LoVo (cell line): ENCODE measurements around the gene LTBP1.
"Not testable (repeated sequence)": the region's sequence is repeated elsewhere in the genome, so short reads cannot be mapped to it uniquely, and the experiment has no call there.

Experiments used
- DNase-seq: peaks from one replicate; pipeline ENCODE4 v3.0.0-alpha.2; 2016; ENCODE audit warnings: low spot score

LTBP1 gene

GRCh38 chr2:33040541-33040940 is 93.8 kb downstream of the LTBP1 start:
- no peak for DNase-seq

GRCh38 chr2:33042265-33042664 is 95.5 kb downstream of the LTBP1 start:
- DNase-seq = no peak

- no peak for DNase-seq
Measured at GRCh38 chr2:33042819-33043218, 96.1 kb downstream of the LTBP1 start.

GRCh38 chr2:33047939-33048338 is 101.2 kb downstream of the LTBP1 start:
- DNase-seq = no peak

GRCh38 chr2:33051586-33052360 is 105.0 kb downstream of the LTBP1 start:
- DNase-seq = no peak

GRCh38 chr2:33052361-33052735 is 105.6 kb downstream of the LTBP1 start:
- DNase-seq = no peak

- not testable (repeated sequence) for DNase-seq
Measured at GRCh38 chr2:33052795-33053194, 106.0 kb downstream of the LTBP1 start.

GRCh38 chr2:33056170-33056569 is 109.4 kb downstream of the LTBP1 start:
- DNase-seq = no peak

GRCh38 chr2:33057307-33058028 is 110.7 kb downstream of the LTBP1 start:
- not testable (repeated sequence) for DNase-seq

GRCh38 chr2:33058716-33059470 is 112.1 kb downstream of the LTBP1 start:
- no peak for DNase-seq

GRCh38 chr2:33059471-33060156 is 112.9 kb downstream of the LTBP1 start:
- DNase-seq = no peak

GRCh38 chr2:33060405-33060804 is 113.7 kb downstream of the LTBP1 start:
- DNase-seq = no peak

GRCh38 chr2:33062665-33063250 is 116.0 kb downstream of the LTBP1 start:
- no peak for DNase-seq

GRCh38 chr2:33064349-33064801 is 117.6 kb downstream of the LTBP1 start:
- DNase-seq = no peak

- no peak for DNase-seq
Measured at GRCh38 chr2:33067598-33067997, 120.8 kb downstream of the LTBP1 start.

GRCh38 chr2:33068261-33068660 is 121.5 kb downstream of the LTBP1 start:
- DNase-seq = peak; percentile 21

- DNase-seq = peak; percentile 86
Measured at GRCh38 chr2:33069894-33070651, 123.3 kb downstream of the LTBP1 start.

GRCh38 chr2:33071591-33071990 is 124.8 kb downstream of the LTBP1 start:
- DNase-seq = no peak

GRCh38 chr2:33072614-33073013 is 125.9 kb downstream of the LTBP1 start:
- no peak for DNase-seq

- no peak for DNase-seq
Measured at GRCh38 chr2:33073018-33073417, 126.3 kb downstream of the LTBP1 start.

- no peak for DNase-seq
Measured at GRCh38 chr2:33074197-33074596, 127.4 kb downstream of the LTBP1 start.
